GM23248 (cell line): ENCODE results near the gene FARS2. TPM values are rescaled to one million over a fixed set of nuclear protein-coding genes. Genes with fewer than 3 reads are reported as not detected.

Source experiments
- DNase-seq: peaks from one replicate; pipeline ENCODE4 v3.0.0-alpha.2; 2015
- H2AFZ ChIP-seq: fragments of 200-600 bp; sonication (generic); 2 replicates; pipeline ENCODE4 v1.6.1; 2016; ENCODE audit warnings: antibody characterized with exemption
- H3F3A ChIP-seq: fragments of 200-600 bp; sonication (generic); 2 replicates; pipeline ENCODE4 v1.6.1; 2016; ENCODE audit warnings: mild to moderate bottlenecking, antibody characterized with exemption, mixed run types; ENCODE audit not compliant: insufficient read depth
- H3K27ac ChIP-seq: fragments of 200-600 bp; sonication (generic); 2 replicates; pipeline ENCODE4 v1.5.1; 2016; ENCODE audit warnings: mild to moderate bottlenecking
- H3K27me3 ChIP-seq: fragments of 200-600 bp; sonication (generic); replicated peaks from 2 replicates; pipeline ENCODE4 v1.6.1; 2016; ENCODE audit warnings: mild to moderate bottlenecking; ENCODE audit not compliant: insufficient read depth
- H3K36me3 ChIP-seq: fragments of 200-600 bp; sonication (generic); 2 replicates; pipeline ENCODE4 v1.6.1; 2016; ENCODE audit warnings: low read depth, mild to moderate bottlenecking
- H3K4me1 ChIP-seq: fragments of 200-600 bp; sonication (generic); 2 replicates; pipeline ENCODE4 v1.6.1; 2016; ENCODE audit warnings: mild to moderate bottlenecking; ENCODE audit not compliant: insufficient read depth
- H3K4me2 ChIP-seq: fragments of 200-600 bp; sonication (generic); one replicate; pipeline ENCODE4 v1.6.1; 2016; ENCODE audit warnings: mild to moderate bottlenecking; ENCODE audit not compliant: unreplicated experiment
- H3K4me3 ChIP-seq: fragments of 200-600 bp; sonication (generic); 2 replicates; pipeline ENCODE4 v1.5.1; 2016; ENCODE audit warnings: mild to moderate bottlenecking
- H3K79me2 ChIP-seq: fragments of 200-600 bp; sonication (generic); 2 replicates; pipeline ENCODE4 v1.6.1; 2016; ENCODE audit warnings: mild to moderate bottlenecking; ENCODE audit not compliant: insufficient read depth
- H3K9ac ChIP-seq: fragments of 200-600 bp; sonication (generic); 2 replicates; pipeline ENCODE4 v1.6.1; 2016; ENCODE audit warnings: mild to moderate bottlenecking
- H3K9me2 ChIP-seq: fragments of 200-600 bp; sonication (generic); 2 replicates; pipeline ENCODE4 v1.6.1; 2016; ENCODE audit warnings: mixed run types, mild to moderate bottlenecking, moderate library complexity; ENCODE audit not compliant: insufficient read depth
- H3K9me3 ChIP-seq: fragments of 200-600 bp; sonication (generic); one replicate; pipeline ENCODE4 v1.6.1; 2017; ENCODE audit warnings: low read depth
- H4K20me1 ChIP-seq: fragments of 200-600 bp; sonication (generic); 2 replicates; pipeline ENCODE4 v1.6.0; 2016; ENCODE audit not compliant: insufficient read depth
- EZH2 ChIP-seq: fragments of 200-600 bp; sonication (generic); IDR thresholded peaks from 2 replicates; pipeline ENCODE4 v1.6.1; 2018; ENCODE audit warnings: antibody characterized with exemption, mild to moderate bottlenecking; ENCODE audit not compliant: insufficient read depth, poor library complexity, severe bottlenecking
- EZH2phosphoT487 ChIP-seq: fragments of 200-600 bp; sonication (generic); IDR thresholded peaks from 2 replicates; pipeline ENCODE4 v1.6.1; 2018; ENCODE audit warnings: antibody characterized with exemption, moderate library complexity, mild to moderate bottlenecking, low read depth; ENCODE audit not compliant: insufficient read depth
- WGBS, 2 experiments: methylation state at CpG; one replicate each; pipeline ENCODE4 v1.1.6; 2015 to 2017; ENCODE audit warnings: low lambda C conversion rate in 2 of 2, low coverage in 1 of 2; ENCODE audit errors: missing lambda C conversion rate in 2 of 2; 5-methylcytosine and 5-hydroxymethylcytosine counted together
- in situ Hi-C: fragments of 300-500 bp; cut with MboI; formaldehyde crosslinking; loops from 2 replicates; pipeline ENCODE4 v1.15.0; 2020
- polyA plus RNA-seq: library from polyadenylated mRNA; unstranded; fragments of >200 nt; fragmentation: Nextera tagmentation; extraction: Ambion mirVana; gene quantifications from 2 replicates; pipeline ENCODE4 v1.2.1, GENCODE V29; 2016
- total RNA-seq: library from RNA; depleted of rRNA; stranded (reverse); fragments of >200 nt; shearing (Covaris generic); gene quantifications from 2 replicates; pipeline ENCODE4 v1.2.3, GENCODE V29; 2014

The FARS2 gene
- total and polyA plus RNA-seq, 2 experiments from 2014 or later, result 15.1 to 16.5 TPM

GRCh38 chr6:5736016-5736738 lies 474.9 kb downstream of the FARS2 start:
- Histone ChIP-seq H3K4me2 (no peak overlapping the region), H3K4me1 (no peaks in the 10 kb centered on the region), H3K9ac (no peak overlapping the region), H4K20me1 (no peaks in the 10 kb centered on the region), H3F3A (0 out of 2 replicates have a peak, but pooled peaks cover under 1% of the 10 kb centered on the region), H3K27me3 (no peaks in the 10 kb centered on the region), H3K27ac (no peak overlapping the region), H3K36me3 (no peaks in the 10 kb centered on the region), H2AFZ (no peak overlapping the region), H3K4me3 (no peak overlapping the region), H3K9me2 (no peaks in the 10 kb centered on the region), H3K79me2 (no peaks in the 10 kb centered on the region), H3K9me3 (no peaks in the 10 kb centered on the region)
- in situ Hi-C loops, result no loop called here
- no peak for DNase-seq
- no peak for TF ChIP-seq EZH2
- TF ChIP-seq EZH2phosphoT487, result no peak
- WGBS, 2 experiments, result 78 to 86% methylated on average over 5 of the region's 5 CpGs

- no peak overlapping the region for H2AFZ ChIP-seq
- H3K27me3 ChIP-seq, result no peaks in the 10 kb centered on the region
- no peak overlapping the region for H3K4me2 ChIP-seq
- no peaks in the 10 kb centered on the region for H3F3A ChIP-seq
- no peaks in the 10 kb centered on the region for H3K9me2 ChIP-seq
- no peak overlapping the region for H3K9ac ChIP-seq
- no peaks in the 10 kb centered on the region for H3K36me3 ChIP-seq
- no peak overlapping the region for H3K27ac ChIP-seq
- H3K9me3 ChIP-seq, result no peaks in the 10 kb centered on the region
- WGBS, 2 experiments, result 96 to 99% methylated on average over 4 of the region's 4 CpGs
- no peaks in the 10 kb centered on the region for H4K20me1 ChIP-seq
- in situ Hi-C loops, result no loop called here
- no peak for DNase-seq
- H3K79me2 ChIP-seq, result no peaks in the 10 kb centered on the region
- no peak overlapping the region for H3K4me3 ChIP-seq
- no peaks in the 10 kb centered on the region for H3K4me1 ChIP-seq
- no peak for TF ChIP-seq EZH2phosphoT487
- no peak for TF ChIP-seq EZH2
These were observed 476.1 kb downstream of the FARS2 start for GRCh38 chr6:5737460-5737859.

DNA sequence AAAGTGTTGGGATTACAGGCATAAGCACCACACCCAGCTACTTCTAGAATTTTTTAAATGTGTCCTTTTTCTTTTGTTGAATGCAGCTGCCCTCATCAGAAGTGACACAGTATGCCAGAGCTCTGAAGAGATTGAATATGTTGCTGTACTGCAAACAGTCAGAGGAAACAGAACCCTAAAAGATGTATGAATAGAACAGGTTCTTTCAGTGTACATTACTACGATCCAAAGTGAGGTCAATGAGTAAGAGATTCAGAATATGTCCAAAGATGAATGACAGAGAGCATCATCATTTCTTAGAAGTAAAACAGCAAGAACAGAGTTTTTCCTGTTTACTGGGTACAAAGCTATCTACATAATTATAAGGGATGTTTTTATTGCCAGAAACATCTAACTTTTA lies 476.9 kb downstream of the FARS2 start:
- Histone ChIP-seq H3K4me1 (no peaks in the 10 kb centered on the region), H3K27me3 (no peaks in the 10 kb centered on the region), H3F3A (no peaks in the 10 kb centered on the region), H3K9me3 (no peaks in the 10 kb centered on the region), H3K27ac (no peak overlapping the region), H2AFZ (no peak overlapping the region), H3K36me3 (no peaks in the 10 kb centered on the region), H3K4me2 (no peak overlapping the region), H3K9me2 (no peaks in the 10 kb centered on the region), H3K4me3 (no peak overlapping the region), H3K79me2 (no peaks in the 10 kb centered on the region), H4K20me1 (no peaks in the 10 kb centered on the region), H3K9ac (no peak overlapping the region)
- no peak for DNase-seq
- in situ Hi-C loops, result no loop called here
- WGBS, 2 experiments, result 64 to 70% methylated on average over 1 of the region's 1 CpG
- TF ChIP-seq EZH2 (no peak), EZH2phosphoT487 (no peak)

DNA sequence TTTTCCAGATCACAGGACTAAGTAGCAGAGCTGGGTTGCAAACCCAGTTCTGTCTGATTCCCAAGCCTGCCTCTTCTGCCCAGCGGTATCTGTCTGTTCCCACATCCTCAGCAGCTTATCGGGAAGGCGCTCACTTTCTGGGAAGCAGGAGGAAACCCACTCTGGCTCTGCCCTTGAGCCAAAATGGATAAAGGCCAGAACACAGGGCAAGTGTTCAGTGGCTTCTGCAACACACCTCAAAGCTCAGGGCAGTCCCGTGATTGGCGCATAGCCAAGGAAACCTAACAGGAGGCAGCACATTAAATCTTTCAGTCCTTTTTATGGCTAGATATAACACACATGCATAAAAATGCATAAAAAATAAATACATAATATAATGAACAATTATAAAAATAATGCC lies 483.2 kb downstream of the FARS2 start:
- no peaks in the 10 kb centered on the region for H3K36me3 ChIP-seq
- no peak for DNase-seq
- no peaks in the 10 kb centered on the region for H3K27me3 ChIP-seq
- H4K20me1 ChIP-seq, result no peaks in the 10 kb centered on the region
- TF ChIP-seq EZH2phosphoT487 (no peak), EZH2 (no peak)
- no peaks in the 10 kb centered on the region for H3K9me2 ChIP-seq
- H3K4me3 ChIP-seq, result no peak overlapping the region
- WGBS, 2 experiments, result 89% methylated on average over 5 of the region's 5 CpGs
- H3F3A ChIP-seq, result no peaks in the 10 kb centered on the region
- H3K9ac ChIP-seq, result no peak overlapping the region
- H3K4me2 ChIP-seq, result no peak overlapping the region
- in situ Hi-C loops, result no loop called here
- H2AFZ ChIP-seq, result no peak overlapping the region
- H3K9me3 ChIP-seq, result no peaks in the 10 kb centered on the region
- no peak overlapping the region for H3K27ac ChIP-seq
- H3K79me2 ChIP-seq, result no peaks in the 10 kb centered on the region
- H3K4me1 ChIP-seq, result no peaks in the 10 kb centered on the region
